Panc1 (cell line): ENCODE results near the gene LLGL2. TPM values are rescaled to one million over a fixed set of nuclear protein-coding genes. Genes with fewer than 3 reads are reported as not detected.

Source experiments
- ATAC-seq: fragments of 200-7000 bp; cut with Tn5 transposase; 2 replicates; pipeline ENCODE4 v1.9.1; 2020; ENCODE audit warnings: mild to moderate bottlenecking, moderate library complexity
- BruUV-seq: library from RNA; stranded (reverse); fragments of 400-500 nt; replicated peaks from 2 replicates; lab custom pipeline; 2021; lab: Mats Ljungman, UMichigan
- CTCF ChIA-PET: fragments of 300-600 bp; sonication (Branson Sonifier 250); formaldehyde crosslinking; loops from one replicate; lab custom pipeline; 2022; ENCODE audit warnings: antibody characterized with exemption; lab: Charles Lee
- POLR2A ChIA-PET: fragments of 300-600 bp; sonication (Branson Sonifier 250); formaldehyde crosslinking; loops from one replicate; lab custom pipeline; 2022; ENCODE audit warnings: antibody characterized with exemption; lab: Charles Lee
- DNase-seq: peaks from one replicate; pipeline ENCODE4 v3.0.0-alpha.2; 2010; ENCODE audit warnings: low read depth, low spot score
- H3K27ac ChIP-seq: 2 replicates; pipeline ENCODE4 v1.5.1; 2011; ENCODE audit warnings: mild to moderate bottlenecking, low read length, inconsistent platforms
- H3K27me3 ChIP-seq: fragments of 200-500 bp; sonication (Bioruptor generic); 2 replicates; pipeline ENCODE4 v1.6.0; 2014; ENCODE audit warnings: low read length, inconsistent platforms; ENCODE audit not compliant: control insufficient read depth, insufficient read depth
- H3K36me3 ChIP-seq: fragments of 200-500 bp; sonication (Bioruptor generic); 2 replicates; pipeline ENCODE4 v1.5.1; 2014; ENCODE audit warnings: inconsistent platforms, mild to moderate bottlenecking, low read length, moderate library complexity; ENCODE audit not compliant: control insufficient read depth, insufficient read depth
- H3K4me1 ChIP-seq: 2 replicates; pipeline ENCODE4 v1.5.1; 2011; ENCODE audit warnings: inconsistent platforms, mild to moderate bottlenecking, low read length, moderate library complexity; ENCODE audit not compliant: control insufficient read depth, insufficient read depth
- H3K4me3 ChIP-seq, 2 experiments: 2 replicates each; pipeline ENCODE4 v1.5.1; 2011 to 2012; ENCODE audit warnings: low read depth in 2 of 2, low read length in 2 of 2, mild to moderate bottlenecking in 2 of 2, inconsistent platforms in 1 of 2, moderate library complexity in 1 of 2
- H3K9me3 ChIP-seq: fragments of 200-500 bp; sonication (Bioruptor generic); 2 replicates; pipeline ENCODE4 v1.5.1; 2014; ENCODE audit warnings: low read depth, mild to moderate bottlenecking, inconsistent platforms, low read length, moderate library complexity; ENCODE audit not compliant: control insufficient read depth, insufficient read depth
- CTCF ChIP-seq: fragments of 450-650 bp; IDR thresholded peaks from 2 replicates; pipeline ENCODE4 v1.5.1; 2017; ENCODE audit warnings: mild to moderate bottlenecking
- POLR2AphosphoS5 ChIP-seq: IDR thresholded peaks from 2 replicates; pipeline ENCODE4 v1.6.1; 2012; ENCODE audit warnings: mild to moderate bottlenecking, low read depth, low read length, moderate library complexity
- REST ChIP-seq, 2 experiments: IDR thresholded peaks; 2 replicates each; pipeline ENCODE4 v1.6.1; 2011 to 2012; ENCODE audit warnings: low read depth in 2 of 2, control low read depth in 1 of 2, low read length in 1 of 2, mild to moderate bottlenecking in 1 of 2, moderate library complexity in 1 of 2; ENCODE audit not compliant: insufficient read depth in 1 of 2
- SIN3A ChIP-seq: IDR thresholded peaks from 2 replicates; pipeline ENCODE4 v1.6.1; 2012; ENCODE audit warnings: low read depth, mild to moderate bottlenecking, low read length, moderate library complexity, borderline replicate concordance; ENCODE audit not compliant: insufficient read depth
- TCF7L2 ChIP-seq: IDR thresholded peaks from 2 replicates; pipeline ENCODE4 v1.6.1; 2011; ENCODE audit warnings: mild to moderate bottlenecking, low read depth, low read length, inconsistent platforms
- in situ Hi-C: cut with HindIII; loops from 2 replicates; pipeline ENCODE4 v1.10.0; 2016; ENCODE audit warnings: low sequenced_read_pairs, low pct_unique_long_range_greater_than_20kb
- intact Hi-C: fragments of 100-400 bp; cut with micrococcal nuclease; formaldehyde crosslinking; loops from one replicate; pipeline ENCODE4 v1.10.0; 2022; ENCODE audit not compliant: unreplicated experiment
- total RNA-seq: library from RNA; stranded (reverse); gene quantifications from one replicate; pipeline ENCODE4 v1.2.1, GENCODE V29; 2021; ENCODE audit not compliant: unreplicated experiment

The LLGL2 gene
- total RNA-seq, 1 experiment from 2014 or later: 201 TPM

DNA sequence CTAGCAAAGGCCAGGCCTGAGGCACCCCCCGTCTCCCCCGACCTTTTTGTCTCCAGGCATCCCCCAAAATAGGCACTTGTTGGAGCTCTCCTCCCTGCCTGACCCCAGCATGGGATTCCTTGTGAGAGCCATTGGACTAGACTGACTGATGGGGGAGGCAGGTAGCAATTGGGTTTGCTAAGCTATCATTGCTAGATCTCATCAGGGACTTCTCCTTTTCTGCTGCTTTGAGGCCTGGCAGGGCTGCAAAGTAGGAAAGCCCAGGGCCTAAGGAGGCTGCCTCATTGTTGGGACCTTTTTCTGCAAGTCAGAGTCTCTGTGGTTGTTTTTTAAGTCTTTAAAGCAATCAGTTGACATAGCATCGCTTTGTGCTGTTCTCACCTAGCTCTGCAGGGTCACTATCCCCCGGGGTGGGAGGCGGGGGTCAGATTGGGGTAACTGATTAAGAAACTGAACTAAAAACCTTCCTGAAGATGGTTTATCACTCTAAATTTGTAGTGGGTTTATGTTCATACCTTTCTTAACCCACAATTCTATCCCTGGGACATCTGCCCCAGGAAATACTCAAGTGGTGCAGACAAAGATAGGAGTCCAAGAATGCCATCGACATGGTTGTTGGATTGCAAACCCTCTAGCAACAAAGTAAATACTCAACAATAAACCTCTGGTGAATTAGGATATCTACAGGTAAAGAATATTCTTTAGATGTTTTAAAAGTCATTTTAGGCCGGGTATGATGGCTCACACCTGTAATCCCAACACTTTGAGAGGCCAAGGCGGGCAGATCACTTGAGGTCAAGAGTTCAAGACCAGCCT lies 28.0 kb downstream of the LLGL2 start:
- in situ Hi-C loops (no loop called here), intact Hi-C loops (no loop called here)
- ChIA-PET POLR2A (no interaction called here), CTCF (interaction anchor here (1.1 kb wide), 1 partner anchor 29 kb away, joined by 7 read pairs; the partner anchor contains the start of gene LLGL2)
- Histone ChIP-seq H3K4me1 (peaks cover 53% of the 10 kb centered on the region), H3K27ac (peak overlapping the region; percentile 72), H3K27me3 (no peaks in the 10 kb centered on the region), H3K9me3 (no peaks in the 10 kb centered on the region), H3K4me3 (no peak overlapping the region), H3K36me3 (no peaks in the 10 kb centered on the region)
- DNase-seq (no peak), ATAC-seq (no peak)
- TF ChIP-seq TCF7L2: no peak
- no TSS peak for BruUV-seq

GRCh38 chr17:75555679-75556153 lies 30.2 kb downstream of the LLGL2 start:
- no TSS peak for BruUV-seq
- Histone ChIP-seq H3K27me3 (no peaks in the 10 kb centered on the region), H3K9me3 (no peaks in the 10 kb centered on the region), H3K4me3 (no peak overlapping the region), H3K36me3 (no peaks in the 10 kb centered on the region), H3K27ac (peak overlapping the region; percentile 82), H3K4me1 (peaks cover 60% of the 10 kb centered on the region)
- intact Hi-C loops: no loop called here
- in situ Hi-C loops: no loop called here
- CTCF ChIA-PET: interaction anchor here (0.6 kb wide), 1 partner anchor 28 kb away, joined by 3 read pairs; no protein-coding TSS in a partner anchor
- no peak for TF ChIP-seq CTCF
- no peak for TF ChIP-seq REST (IDR thresholded peaks at IDR 0.05; ENCODE audit: insufficient read depth in 1 of 2, low read depth in 2 of 2, low read length in 1 of 2)
- no peak for TF ChIP-seq TCF7L2
- TF ChIP-seq POLR2AphosphoS5: no peak
- no peak for TF ChIP-seq SIN3A
- DNase-seq (no peak), ATAC-seq (no peak)
- POLR2A ChIA-PET: interaction anchor here (0.7 kb wide), 1 partner anchor 315 kb away, joined by 3 read pairs; no protein-coding TSS in a partner anchor
